K562 (cell line): ENCODE data around the gene RAVER2. TPM values are rescaled to one million over a fixed set of nuclear protein-coding genes. Genes with fewer than 3 reads are reported as not detected.

Experiments used
- ARNT ChIP-seq, 2 experiments: fragments of 450-650 bp; IDR thresholded peaks; 2 replicates each; pipeline ENCODE4 v1.6.1; 2016; ENCODE audit warnings: mild to moderate bottlenecking in 1 of 2
- ASH1L ChIP-seq: fragments of 450-650 bp; IDR thresholded peaks from 2 replicates; pipeline ENCODE4 v1.6.1; 2018; ENCODE audit warnings: borderline replicate concordance, mild to moderate bottlenecking, low read depth; ENCODE audit not compliant: partially characterized antibody
- DIDO1 ChIP-seq: fragments of 450-650 bp; IDR thresholded peaks from 2 replicates; pipeline ENCODE4 v1.6.1; 2016; ENCODE audit warnings: low read depth, missing biosample characterization, missing genetic modification characterization
- ESRRA ChIP-seq: fragments of 450-650 bp; IDR thresholded peaks from 2 replicates; pipeline ENCODE4 v1.6.1; 2014; ENCODE audit warnings: low read depth, mild to moderate bottlenecking, moderate library complexity, borderline replicate concordance
- ETV5 ChIP-seq: sonication (generic); formaldehyde crosslinking; IDR thresholded peaks from 2 replicates; pipeline ENCODE4 v1.4.0; 2020; ENCODE audit warnings: low read depth, mild to moderate bottlenecking, missing genetic modification reagents
- HMBOX1 ChIP-seq: sonication (generic); IDR thresholded peaks from 2 replicates; pipeline ENCODE4 v1.6.1; 2016
- HMGN3 ChIP-seq: IDR thresholded peaks from 2 replicates; pipeline ENCODE4 v1.6.1; 2011; ENCODE audit warnings: borderline replicate concordance, low read depth, mild to moderate bottlenecking, mixed read lengths, low read length; ENCODE audit not compliant: insufficient read length; ENCODE audit errors: extremely low read depth
- PRMT5 ChIP-seq: sonication (generic); formaldehyde crosslinking; IDR thresholded peaks from 2 replicates; pipeline ENCODE4 v1.5.0; 2020; ENCODE audit warnings: missing genetic modification reagents
- SIX5 ChIP-seq, 2 experiments: IDR thresholded peaks; 2 replicates each; pipeline ENCODE4 v1.6.1; 2011; ENCODE audit warnings: low read length in 2 of 2, borderline replicate concordance in 1 of 2, low read depth in 1 of 2, mild to moderate bottlenecking in 1 of 2, moderate library complexity in 1 of 2; ENCODE audit not compliant: insufficient read depth in 1 of 2
- TEAD1 ChIP-seq, 2 experiments: fragments of 450-650 bp in 1 of 2; sonication (generic) in 1 of 2; formaldehyde crosslinking; IDR thresholded peaks; 2 replicates each; pipeline versions ENCODE4 v1.4.0 to v1.8.0; 2020 to 2022; ENCODE audit warnings: mild to moderate bottlenecking in 2 of 2, missing genetic modification reagents in 1 of 2
- TFE3 ChIP-seq: fragments of 450-650 bp; formaldehyde crosslinking; IDR thresholded peaks from 2 replicates; pipeline ENCODE4 v1.4.0; 2020; ENCODE audit warnings: mild to moderate bottlenecking, mixed read lengths
- ZBTB40 ChIP-seq, 2 experiments: fragments of 450-650 bp in 1 of 2; sonication (generic) in 1 of 2; formaldehyde crosslinking in 1 of 2; IDR thresholded peaks; 2 replicates each; pipeline versions ENCODE4 v1.7.1 to v1.9.0; 2016 to 2022; ENCODE audit warnings: inconsistent platforms in 1 of 2, mild to moderate bottlenecking in 1 of 2, missing genetic modification reagents in 1 of 2
- ZNF408 ChIP-seq: fragments of 250-450 bp; sonication (Bioruptor Pico); IDR thresholded peaks from 2 replicates; pipeline ENCODE4 v1.4.0; 2020; ENCODE audit warnings: low read depth, mild to moderate bottlenecking, moderate library complexity
- polyA plus RNA-seq, 8 experiments: library from polyadenylated mRNA; depleted of rRNA in 4 of 8; stranded (reverse) in 5 of 8; unstranded in 3 of 8; fragments of >200 nt; fragmentation: Nextera tagmentation in 2 of 8; fragmentation: Illumina TruSeq in 1 of 8; extraction: Ambion mirVana in 2 of 8; extraction: Trizol in 1 of 8; gene quantifications; 2 replicates each; pipeline versions ENCODE4 v1.2.1 to v1.2.3, GENCODE V29; 2011 to 2014; ENCODE audit warnings: inconsistent platforms in 1 of 8, missing spikeins in 1 of 8
- total RNA-seq, 7 experiments: library from RNA; depleted of rRNA in 6 of 7; stranded (reverse); fragments of >200 nt in 6 of 7; fragmentation: Illumina TruSeq in 2 of 7; extraction: Trizol in 2 of 7; gene quantifications; 2 replicates each; pipeline versions ENCODE4 v1.2.1 to v1.2.3, GENCODE V29; 2011 to 2021; ENCODE audit warnings: low replicate concordance in 1 of 7

RAVER2 gene
- total and polyA plus RNA-seq, 9 of the 15 experiments (the other 6 are each of a cell fraction or from before 2014, with no cell fraction given), result 1.8 to 6.1 (median 4.4) TPM

GRCh38 chr1:64864018-64864940 is 119.4 kb downstream of the RAVER2 start (continued):
- TF ChIP-seq PRMT5 (CRISPR knock-in tag), result no peak
- peak; percentile 63 for TF ChIP-seq HMGN3
- no peak for TF ChIP-seq DIDO1 (tag)
- no peak for TF ChIP-seq TFE3
- TF ChIP-seq ARNT (IDR thresholded peaks at IDR 0.05), result peak; percentile 79 to 96; a peak in 3 of 4 replicates
- TF ChIP-seq HMBOX1, result peak; percentile 87
- TF ChIP-seq ESRRA, result peak; percentile 67; the same call in 1 of the 2 replicates
- no peak for TF ChIP-seq SIX5 (IDR thresholded peaks at IDR 0.05; ENCODE audit: borderline replicate concordance in 1 of 2, insufficient read depth in 1 of 2, low read depth in 1 of 2, low read length in 2 of 2)
- TF ChIP-seq ZBTB40 (IDR thresholded peaks at IDR 0.05), result peak; percentile 59
- TF ChIP-seq ZBTB40 (CRISPR knock-in tag; IDR thresholded peaks at IDR 0.05), result no peak
- peak; percentile 98 for TF ChIP-seq ETV5 (CRISPR knock-in tag)
- no peak for TF ChIP-seq ASH1L
- TF ChIP-seq ZNF408 (CRISPR knock-in tag), result no peak
- TF ChIP-seq TEAD1 (CRISPR knock-in tag; IDR thresholded peaks at IDR 0.05), result peak in 1 of 2 experiments; percentile 66; a peak in 1 of 4 replicates
